HuH-7 (cell line): ENCODE measurements around the gene GHRHR.

ENCODE experiments used
- DNase-seq: peaks from one replicate; pipeline ENCODE4 v3.0.0; 2011; ENCODE audit warnings: low spot score

GHRHR gene

DNA sequence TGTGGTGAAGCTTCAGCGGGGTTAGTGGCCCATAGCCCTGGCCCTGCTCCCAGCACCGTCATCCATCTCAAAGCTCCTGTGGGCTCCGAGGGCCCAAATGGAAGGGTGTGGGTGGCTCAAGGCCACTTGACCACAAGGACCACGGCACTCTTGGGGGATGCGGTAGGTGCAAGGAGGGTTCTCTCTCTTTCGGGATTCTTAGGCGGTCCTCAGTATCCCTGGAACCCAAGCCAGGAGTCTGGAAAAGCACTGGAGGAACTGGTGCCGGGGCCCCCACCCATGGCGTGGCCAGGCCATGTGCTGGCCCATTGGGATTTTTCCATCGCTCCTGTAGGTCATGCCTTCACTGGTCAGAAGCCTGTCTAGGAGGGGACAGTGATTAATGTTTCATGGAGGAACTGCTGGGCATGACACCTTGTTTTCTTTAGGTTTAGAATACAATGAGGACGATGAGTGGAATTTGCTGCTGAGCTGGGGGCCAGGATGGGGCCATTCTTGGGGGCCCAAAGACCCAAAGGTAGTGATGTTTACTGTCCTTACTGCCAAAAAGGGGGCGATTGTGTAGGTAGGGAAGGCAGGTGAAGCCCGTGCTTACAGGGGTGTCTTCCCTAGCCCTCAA lies 35.4 kb upstream of the GHRHR start:
- DNase-seq = peak; percentile 2

DNA sequence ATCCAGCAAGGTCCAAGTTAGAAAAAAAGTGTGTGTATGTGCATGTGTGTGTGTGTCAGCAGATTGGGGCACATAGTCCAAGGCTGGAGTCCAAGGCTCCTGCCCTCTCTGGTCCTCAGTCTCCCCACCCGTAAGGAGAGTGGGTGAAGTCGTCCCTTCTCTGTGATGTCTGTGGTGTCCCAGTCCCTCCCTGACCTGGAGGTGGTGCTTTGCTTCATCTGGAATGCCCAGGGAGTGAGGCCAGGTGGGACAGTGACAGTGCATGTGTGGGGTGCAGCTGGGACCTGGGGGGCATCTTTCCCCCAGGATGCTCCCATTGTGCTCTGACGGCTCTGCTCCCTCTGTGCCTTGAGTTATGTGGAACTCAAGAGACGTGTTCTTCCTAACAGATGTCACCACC lies 34.1 kb upstream of the GHRHR start:
- DNase-seq = no peak

GRCh38 chr7:30930621-30931020 lies 33.1 kb upstream of the GHRHR start:
- DNase-seq = no peak

GRCh38 chr7:30931161-30931928 lies 32.4 kb upstream of the GHRHR start:
- peak; percentile 4 for DNase-seq

DNA sequence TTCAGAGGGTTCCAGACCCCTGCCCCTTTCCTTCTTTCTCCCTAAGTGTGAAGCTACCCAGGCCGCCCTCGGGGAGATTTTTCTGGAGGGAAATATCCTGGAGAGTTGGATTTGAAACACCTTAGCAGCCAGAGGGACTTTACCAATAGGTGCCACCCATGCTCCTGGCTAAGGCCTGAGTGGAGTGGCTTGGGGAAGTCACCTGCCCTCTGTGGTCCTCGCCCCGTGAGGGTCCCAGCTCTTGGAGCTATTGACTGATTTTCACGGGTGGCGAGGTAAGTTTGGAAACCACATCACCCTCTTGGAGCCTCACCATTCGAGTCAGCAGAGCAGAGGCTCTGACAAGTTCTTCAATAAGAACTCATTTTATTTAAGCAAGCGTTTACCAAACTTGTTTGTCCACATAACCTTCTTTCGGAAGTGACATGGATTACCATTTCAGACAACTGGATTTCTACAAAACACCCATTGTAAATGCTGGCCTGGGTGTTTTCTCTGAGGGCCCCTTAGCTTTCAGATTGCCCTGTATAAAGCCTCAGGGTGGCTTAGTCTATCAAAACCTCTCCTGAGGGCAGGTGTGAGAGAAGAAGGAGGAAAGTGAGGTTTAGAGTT lies 31.7 kb upstream of the GHRHR start:
- no peak for DNase-seq

GRCh38 chr7:30932562-30932961 lies 31.2 kb upstream of the GHRHR start:
- DNase-seq = peak; percentile 2

DNA sequence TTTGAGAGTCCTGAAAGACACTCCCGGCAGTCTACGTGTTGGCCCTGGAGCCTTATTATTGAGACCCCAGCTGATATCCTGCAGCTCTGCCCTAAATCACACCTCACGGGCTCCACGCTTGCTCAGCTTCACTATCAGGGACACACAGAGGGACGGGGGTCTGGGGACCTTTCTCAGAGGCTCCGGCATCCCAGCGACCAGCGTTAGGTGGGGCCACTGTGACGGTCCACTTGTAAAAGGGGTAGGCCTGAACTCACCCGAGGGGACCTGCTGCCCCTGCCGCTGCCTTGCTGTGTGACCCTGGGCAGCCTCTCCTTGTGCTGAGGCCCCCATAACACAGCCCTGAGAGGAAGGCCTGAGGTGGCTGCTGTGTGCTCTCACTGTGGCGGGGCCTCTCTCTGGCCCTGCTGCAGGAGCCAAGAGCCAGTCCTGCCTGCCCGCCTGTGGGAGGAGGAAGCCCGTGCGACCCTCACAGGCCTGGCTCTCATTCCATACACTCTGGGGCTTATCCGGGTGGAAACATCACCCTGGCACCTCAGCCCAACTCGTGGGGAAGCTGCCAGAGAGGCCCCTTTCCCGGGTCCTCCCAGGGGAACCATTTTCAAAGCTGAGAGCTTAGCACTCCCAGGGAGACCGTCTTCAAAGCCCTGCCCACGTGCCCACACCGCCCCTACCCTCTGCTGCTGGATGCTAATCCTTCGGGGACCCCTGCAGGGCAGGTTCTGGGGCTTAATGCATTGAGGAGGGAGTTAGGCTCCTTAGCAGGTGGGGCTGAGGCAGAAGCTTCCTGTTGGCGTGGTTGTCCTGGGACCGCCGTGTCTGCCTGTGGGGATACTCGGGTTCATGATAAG lies 30.4 kb upstream of the GHRHR start:
- DNase-seq = peak; percentile 1

GRCh38 chr7:30934225-30934624 lies 29.5 kb upstream of the GHRHR start:
- peak; percentile 4 for DNase-seq

DNA sequence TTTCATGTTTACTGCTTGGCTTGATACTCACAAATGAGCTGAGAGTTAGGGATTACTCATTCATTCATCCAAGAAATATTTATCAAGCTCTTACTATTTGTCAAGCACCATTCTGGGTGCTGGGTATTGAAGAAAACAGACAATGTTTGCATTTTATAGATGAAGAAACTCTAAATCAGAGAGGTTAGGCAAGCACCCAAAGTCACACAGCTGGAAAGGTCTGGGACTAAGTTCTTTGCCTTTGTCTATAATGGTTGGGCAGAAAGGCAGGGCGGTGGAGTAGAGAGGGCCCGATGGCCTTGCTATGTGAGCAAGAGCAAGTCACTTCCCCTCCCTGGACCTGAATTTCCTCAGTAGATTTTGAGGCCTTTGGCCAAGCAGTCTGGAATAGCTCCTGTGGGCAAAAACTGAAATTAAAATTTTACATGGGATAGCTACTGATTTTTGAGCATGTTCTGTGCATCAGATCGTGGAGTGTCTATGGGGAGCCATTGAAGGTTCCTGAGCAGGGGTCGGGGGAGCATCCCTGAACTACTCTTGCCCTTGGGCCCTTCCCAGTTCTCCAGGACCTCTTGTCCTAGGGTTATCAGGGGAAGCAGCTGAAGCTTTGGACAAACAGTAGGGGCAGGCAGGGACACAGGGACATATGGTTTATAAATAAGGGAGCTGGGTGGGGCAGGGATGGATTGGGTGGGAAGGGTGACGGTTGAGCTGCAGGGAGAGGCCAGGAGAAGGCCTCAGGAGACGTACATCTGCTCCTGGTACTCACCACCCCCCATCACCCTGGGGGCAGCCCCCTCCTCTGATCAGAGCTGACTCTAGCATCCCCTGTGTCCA lies 28.8 kb upstream of the GHRHR start:
- peak; percentile 0 for DNase-seq

DNA sequence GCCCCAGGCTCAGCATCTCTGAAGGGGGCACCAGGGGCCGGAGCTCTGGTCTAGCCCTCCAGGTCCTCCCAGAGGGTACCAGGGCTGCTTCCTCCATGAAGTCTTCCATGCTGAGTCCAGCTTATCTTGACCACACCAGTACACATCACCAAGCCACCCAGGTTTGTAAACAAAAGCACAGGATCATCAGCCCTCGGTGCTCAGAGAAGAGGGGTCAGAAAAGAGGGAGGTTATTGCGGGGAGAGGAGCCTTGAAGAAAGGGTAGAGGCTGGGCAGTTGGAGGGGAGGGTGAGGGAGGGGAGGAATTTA lies 28.2 kb upstream of the GHRHR start:
- DNase-seq = no peak

GRCh38 chr7:30936650-30937245 lies 27.0 kb upstream of the GHRHR start:
- DNase-seq = peak; percentile 3

- no peak for DNase-seq
These were observed 26.3 kb upstream of the GHRHR start for GRCh38 chr7:30937416-30937815.

- peak; percentile 89 for DNase-seq
These were observed 25.1 kb upstream of the GHRHR start for GRCh38 chr7:30938435-30939316.

DNA sequence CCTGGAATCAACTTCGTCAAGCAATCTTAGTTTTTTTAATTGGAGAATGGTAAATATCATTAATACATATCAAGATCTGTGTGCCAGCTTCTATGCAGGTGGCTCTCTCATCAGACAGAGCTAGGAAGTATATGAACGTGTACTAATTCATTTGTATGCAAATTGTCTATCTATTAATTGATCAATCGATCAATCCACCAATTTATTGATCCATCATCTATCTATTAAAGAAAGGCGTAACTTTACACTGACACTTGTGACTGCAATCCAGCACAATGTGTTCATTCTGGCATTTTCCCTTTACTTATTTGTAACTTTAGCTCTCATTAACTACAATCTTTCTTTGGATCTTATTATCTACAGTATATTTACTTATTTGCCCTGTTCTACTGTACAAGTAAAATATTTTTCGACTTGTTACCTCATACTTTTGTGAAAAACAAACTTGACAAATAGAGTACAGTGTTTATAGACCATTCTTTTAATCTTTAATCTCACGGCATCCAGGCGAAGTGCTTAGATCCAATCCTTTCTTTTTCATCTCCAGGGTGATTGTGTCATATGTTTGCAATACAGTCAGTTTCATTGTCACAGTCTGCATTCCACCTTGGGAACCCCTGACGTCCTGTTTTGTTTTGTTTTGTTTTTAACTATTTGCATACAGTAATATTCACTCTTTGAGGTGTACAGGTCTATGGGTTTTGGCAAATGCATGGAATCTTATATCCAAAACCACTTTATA lies 22.0 kb upstream of the GHRHR start:
- peak; percentile 4 for DNase-seq

GRCh38 chr7:30950197-30950596 lies 13.6 kb upstream of the GHRHR start:
- DNase-seq = no peak

- DNase-seq = no peak
These were observed 8.8 kb upstream of the GHRHR start for GRCh38 chr7:30954914-30955313.

GRCh38 chr7:30956704-30957103 lies 7.0 kb upstream of the GHRHR start:
- no peak for DNase-seq

DNA sequence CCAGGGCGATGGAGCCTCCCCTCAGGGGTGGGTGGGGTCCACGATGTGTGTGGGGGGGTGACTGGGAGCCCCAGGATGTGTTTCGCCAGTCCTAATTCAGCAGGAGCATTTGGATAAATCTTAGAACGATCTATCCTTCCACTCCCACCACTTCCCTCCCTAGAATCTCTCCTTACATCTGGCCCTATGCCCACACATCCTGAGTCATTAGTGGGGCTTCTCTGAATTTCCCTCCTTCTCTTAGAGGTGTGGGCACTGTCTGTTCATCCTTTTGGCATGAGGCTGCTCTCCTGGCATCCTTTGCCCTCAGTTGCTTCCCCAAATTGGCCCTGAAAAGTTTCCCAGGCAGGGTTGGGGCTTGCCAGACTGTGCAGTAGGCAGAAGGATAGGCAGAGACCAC lies 1.6 kb downstream of the GHRHR start:
- DNase-seq = no peak

DNA sequence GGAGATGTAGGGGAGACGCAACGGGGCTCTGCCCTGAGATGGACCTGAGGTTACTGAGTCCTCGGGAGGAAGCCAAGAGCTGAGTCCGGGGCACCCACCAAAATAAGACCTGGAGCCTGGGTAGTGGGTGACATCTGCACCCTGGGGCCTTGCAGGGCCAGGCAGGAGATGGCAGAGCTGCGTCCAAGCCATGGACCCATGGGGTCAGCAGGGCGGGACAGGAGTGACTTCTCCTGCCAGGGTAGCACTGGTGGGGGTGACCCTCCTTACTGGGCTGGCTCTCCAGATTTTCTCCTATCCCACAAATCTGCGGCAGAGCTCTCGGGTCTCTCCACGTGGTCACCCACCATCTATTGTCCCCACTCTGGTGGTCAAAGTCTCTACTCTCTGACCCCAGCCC lies 2.1 kb downstream of the GHRHR start:
- no peak for DNase-seq

DNA sequence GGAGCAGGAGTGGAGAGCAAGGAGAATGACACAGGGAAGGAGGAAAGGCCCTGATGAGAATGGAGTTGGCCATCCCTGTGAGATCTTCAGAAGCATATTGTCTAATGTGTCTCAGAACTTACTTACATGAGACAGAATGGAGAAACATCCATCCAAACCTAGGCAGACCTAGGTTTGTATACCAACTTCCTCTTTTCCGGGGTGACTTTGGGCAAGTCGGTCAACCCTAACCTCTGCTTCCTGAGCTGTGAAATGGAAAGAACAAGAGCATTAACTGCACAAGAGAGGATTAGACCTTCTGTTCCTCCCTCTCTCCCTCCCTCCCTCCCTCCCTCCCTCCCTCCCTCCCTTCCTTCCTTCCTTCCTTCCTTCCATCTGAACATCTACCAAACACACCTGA lies 4.5 kb downstream of the GHRHR start:
- no peak for DNase-seq
